LNCaP clone FGC (cell line): ENCODE data around the gene NGB.

Source experiments
- DNase-seq: peaks from one replicate; pipeline ENCODE4 v3.0.0-alpha.2; 2011; ENCODE audit warnings: low read depth
- H3K4me3 ChIP-seq: 2 replicates; pipeline ENCODE4 v1.5.1; 2011; ENCODE audit warnings: mild to moderate bottlenecking, low read depth, low read length, control low read depth
- TF ChIP-seq, protein P1 (sequence below): IDR thresholded peaks from 2 replicates; pipeline ENCODE4 v1.5.1; 2012; ENCODE audit warnings: mild to moderate bottlenecking; ENCODE audit not compliant: control insufficient read depth, insufficient read depth; ENCODE audit errors: extremely low read depth

Gene NGB

DNA sequence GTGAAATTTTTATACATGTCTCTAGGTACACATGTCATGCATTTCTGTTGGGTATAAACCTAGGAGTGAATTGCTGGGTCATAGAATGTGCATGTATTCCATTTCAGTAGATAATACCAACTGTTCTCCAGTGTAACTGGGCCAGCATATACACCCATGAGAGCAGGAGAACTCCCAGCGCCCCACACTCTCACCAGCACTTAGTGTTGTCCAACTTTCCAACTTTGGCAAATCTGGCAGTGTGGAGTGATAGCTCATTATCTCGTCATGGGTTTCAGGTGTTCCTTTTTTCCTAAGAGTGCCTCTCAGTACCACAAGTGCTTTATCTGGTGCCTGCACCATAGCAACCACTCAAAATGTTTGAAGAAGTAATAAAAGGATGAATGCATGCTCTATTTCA is 40.1 kb downstream of the NGB start:
- no peak overlapping the region for H3K4me3 ChIP-seq
- TF ChIP-seq, protein P1, sequence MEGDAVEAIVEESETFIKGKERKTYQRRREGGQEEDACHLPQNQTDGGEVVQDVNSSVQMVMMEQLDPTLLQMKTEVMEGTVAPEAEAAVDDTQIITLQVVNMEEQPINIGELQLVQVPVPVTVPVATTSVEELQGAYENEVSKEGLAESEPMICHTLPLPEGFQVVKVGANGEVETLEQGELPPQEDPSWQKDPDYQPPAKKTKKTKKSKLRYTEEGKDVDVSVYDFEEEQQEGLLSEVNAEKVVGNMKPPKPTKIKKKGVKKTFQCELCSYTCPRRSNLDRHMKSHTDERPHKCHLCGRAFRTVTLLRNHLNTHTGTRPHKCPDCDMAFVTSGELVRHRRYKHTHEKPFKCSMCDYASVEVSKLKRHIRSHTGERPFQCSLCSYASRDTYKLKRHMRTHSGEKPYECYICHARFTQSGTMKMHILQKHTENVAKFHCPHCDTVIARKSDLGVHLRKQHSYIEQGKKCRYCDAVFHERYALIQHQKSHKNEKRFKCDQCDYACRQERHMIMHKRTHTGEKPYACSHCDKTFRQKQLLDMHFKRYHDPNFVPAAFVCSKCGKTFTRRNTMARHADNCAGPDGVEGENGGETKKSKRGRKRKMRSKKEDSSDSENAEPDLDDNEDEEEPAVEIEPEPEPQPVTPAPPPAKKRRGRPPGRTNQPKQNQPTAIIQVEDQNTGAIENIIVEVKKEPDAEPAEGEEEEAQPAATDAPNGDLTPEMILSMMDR, result no peak
- no peak for DNase-seq

DNA sequence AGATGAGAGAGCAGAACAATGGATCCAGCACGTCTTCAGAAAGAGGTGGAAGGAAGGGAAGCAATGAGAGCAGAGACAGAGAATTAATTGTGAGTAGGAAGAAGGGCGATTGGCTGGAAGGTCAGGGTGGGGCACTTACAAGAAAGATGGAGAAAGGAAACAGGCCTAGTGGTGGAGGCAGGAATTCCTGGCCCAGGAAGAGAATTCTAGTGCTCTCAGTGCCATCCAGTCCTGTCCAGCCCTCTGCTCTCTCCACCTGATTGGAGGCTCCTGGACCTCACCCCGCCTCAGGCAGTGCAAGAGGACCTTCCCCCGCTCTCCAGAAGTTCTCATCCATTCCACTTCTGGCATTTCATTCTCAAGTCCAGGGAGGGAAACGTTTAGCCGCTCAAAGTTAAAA is 43.0 kb downstream of the NGB start:
- no peak for DNase-seq
- TF ChIP-seq, protein P1, result no peak
- H3K4me3 ChIP-seq, result no peak overlapping the region

DNA sequence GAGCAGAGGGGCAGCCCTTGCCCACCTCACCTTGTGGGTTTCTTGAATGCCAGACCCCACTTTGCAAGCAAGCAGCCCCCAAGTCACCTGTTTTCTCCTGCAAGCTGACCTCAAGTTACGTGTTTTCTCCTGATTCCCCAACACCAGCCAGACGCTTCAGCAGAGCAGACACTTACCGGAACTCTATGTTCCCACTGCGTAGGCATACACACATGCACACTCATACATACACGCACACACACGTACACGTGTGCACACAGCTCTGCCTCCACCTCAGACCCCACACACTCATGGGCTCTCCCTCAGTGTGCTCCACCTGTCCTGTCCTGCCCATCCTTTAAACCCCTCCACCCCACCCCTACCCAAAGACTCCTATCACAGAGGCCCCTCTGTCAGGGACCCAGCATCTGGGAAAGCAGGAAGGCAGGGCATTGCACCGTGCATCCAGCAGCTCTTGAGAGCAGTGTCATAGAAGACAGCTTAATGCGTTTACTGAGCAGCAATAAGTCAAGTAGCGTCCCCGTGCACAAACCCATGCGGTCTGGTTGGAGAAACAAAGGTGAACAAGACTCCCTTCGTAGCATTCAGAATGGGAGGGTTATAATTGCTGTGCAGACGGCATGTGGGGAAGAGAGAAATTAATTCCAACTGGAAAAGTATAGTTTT is 45.0 kb downstream of the NGB start:
- H3K4me3 ChIP-seq, result no peak overlapping the region
- DNase-seq, result no peak
- TF ChIP-seq, protein P1, result no peak

DNA sequence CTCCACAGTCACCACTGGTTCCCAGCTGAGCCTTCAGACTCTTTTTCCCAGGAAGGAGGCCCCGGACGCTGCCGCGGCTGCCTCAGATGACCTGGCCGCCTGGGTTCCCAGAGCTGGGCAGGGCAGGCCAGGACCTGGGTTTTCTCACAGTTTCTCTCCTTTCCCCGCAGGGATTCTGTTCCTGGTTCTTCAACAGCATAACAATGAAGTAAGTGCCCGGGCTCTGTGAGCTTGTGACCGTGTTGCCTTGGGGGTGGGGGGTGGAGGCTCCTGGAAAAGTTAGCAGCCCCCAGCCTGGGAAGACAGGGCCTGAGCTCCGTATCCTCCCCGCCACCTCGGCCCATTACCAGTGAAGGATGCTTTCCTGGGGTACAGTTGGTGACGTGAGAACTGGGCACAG is 45.8 kb downstream of the NGB start:
- no peak overlapping the region for H3K4me3 ChIP-seq
- TF ChIP-seq, protein P1, result no peak
- DNase-seq, result no peak

DNA sequence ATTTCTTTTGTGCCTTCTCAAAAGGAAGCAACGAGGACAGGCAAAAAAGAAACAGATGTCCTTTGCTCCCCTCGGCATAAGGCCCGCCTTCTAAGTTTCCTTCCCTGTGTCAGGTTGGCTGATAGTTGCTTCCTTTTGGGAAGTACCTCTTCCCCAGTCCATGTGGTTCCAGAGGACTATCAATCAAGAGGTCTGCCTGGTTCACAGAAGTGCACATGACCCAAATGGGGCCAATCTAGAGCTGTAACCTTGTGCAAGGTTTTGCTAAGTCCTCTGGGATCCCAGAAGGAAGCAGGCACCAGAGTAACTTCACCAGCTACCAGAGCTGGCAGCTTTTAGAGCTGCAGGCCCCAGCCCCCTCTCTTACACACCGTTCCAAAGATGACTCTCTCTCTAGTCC is 46.8 kb downstream of the NGB start:
- H3K4me3 ChIP-seq, result no peak overlapping the region
- TF ChIP-seq, protein P1, result no peak
- DNase-seq, result no peak

DNA sequence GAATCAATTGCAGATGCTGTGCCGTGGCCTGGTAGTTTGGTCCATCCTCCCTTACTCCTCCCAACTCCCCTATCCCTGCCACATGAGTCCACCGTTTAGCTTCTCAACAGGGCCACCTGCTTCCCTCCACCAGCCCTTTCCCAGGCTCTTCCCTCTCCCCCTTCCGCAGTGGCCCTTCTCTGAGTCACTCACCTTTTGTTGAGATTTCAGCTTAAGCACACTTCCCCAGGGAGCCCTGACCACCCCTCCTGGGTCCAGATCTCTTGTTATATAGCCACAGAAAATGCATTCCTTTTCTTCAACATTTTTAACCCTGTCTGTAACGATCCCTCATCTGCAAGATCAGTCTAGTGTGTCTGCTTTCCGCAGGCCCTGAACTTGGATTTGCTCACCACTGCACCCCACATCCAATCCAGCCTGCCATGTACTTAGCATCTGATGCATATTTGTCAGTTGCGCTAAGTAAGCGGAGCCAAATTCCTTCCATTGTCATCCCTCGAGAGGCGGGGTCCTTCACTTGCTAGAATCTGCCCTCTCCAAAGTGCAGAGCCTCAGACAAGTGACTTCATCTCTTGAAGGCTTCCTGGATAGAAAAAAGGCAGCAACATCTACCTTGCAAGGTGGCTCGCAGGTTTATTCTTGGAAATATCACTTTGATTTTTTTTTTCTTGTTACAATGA is 48.3 kb downstream of the NGB start:
- TF ChIP-seq, protein P1, result no peak
- H3K4me3 ChIP-seq, result no peak overlapping the region
- DNase-seq, result no peak

DNA sequence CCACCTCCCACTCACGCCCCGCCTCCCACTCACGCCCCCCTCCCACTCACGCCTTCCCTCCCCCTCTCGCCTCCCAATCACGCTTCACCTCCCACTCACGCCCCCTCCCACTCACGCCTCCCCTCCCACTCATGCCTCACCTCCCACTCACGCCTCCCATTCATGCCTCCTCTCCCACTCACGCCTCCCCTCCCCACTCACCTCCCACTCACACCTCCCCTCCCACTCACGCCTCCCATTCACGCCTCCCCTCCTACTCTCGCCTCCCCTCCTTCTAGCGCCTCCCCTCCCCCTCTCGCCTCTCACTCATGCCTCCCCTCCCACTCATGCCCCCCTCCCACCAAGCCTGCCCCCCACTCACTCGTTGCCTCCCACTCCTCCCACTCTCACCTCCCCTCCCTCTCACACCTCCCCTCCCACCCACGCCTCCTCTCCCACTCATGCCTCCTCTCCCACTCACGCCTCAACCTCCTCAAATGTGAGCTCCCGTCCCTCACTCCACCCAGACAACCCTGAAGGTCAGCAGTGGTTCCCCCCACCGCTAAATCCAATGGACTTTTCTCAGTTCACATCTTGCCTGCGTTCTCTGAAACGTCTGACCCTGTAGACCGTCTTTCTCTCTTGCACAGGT is 49.6 kb downstream of the NGB start:
- TF ChIP-seq, protein P1, result no peak
- DNase-seq, result no peak
- H3K4me3 ChIP-seq, result no peak overlapping the region
